D341Med (cell line): ENCODE measurements around the gene GCA.

Experiments used
- DNase-seq: peaks from one replicate; pipeline ENCODE4 v3.0.0; 2012; ENCODE audit warnings: low spot score

The GCA gene

GRCh38 chr2:162328424-162329157 is 15.3 kb upstream of the GCA start:
- DNase-seq, result no peak

DNA sequence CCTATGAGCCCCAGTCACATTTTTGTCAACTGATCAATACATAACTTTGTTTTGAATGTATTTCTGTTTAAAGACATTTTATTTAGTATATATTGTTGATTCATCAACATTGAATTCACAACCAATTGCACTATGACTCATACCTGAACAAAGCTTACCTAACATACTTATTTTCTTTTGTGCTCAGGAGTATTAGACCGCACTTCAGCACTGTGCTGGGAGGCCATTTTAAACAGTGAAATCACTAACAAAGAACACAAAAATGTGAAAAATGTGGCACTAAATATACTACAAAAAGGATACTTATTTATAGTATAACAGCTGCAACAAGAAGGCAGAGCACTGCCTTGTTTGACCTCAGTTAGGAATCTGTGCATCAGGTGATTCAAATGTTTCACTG is 13.1 kb upstream of the GCA start:
- no peak for DNase-seq

DNA sequence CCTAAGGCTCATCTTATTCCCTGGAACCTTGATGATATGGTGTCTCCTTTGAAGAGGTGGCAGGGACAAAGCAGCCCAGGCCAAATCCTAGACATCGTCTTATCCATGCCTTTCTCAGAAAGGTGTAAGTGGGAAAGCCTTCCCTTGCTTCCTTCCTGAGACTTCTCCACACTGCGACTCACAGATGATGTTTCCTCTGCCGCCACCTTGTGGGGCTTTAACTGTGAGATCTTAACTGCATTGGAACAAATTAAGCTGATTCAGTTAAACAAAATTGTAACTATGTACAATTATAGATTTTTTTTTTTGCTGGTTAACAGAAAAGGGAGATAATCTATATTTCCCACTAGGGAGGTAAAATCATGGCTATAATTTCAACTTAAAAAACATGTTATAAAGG is 10.0 kb upstream of the GCA start:
- peak; percentile 27 for DNase-seq

- DNase-seq, result no peak
Observed at GRCh38 chr2:162337868-162338267, 6.1 kb upstream of the GCA start.

DNA sequence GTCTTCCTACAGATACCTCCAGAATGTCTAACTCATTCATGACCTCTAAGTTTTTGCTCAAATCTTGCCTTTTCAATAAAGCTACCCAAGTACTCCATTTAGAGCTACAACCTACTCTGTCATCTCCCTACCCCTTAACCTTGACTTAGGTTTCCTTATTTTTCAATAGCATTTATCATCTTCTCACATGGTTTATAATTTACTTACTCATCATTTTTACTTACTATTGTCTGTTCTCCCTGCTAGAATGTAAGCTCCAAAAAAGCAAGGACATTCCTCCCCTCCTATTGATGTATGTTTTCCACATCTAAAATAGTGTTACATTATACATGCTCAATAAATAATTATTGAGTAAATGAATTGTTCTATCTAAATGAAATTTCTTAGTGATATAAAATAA is 3.1 kb upstream of the GCA start:
- no peak for DNase-seq

DNA sequence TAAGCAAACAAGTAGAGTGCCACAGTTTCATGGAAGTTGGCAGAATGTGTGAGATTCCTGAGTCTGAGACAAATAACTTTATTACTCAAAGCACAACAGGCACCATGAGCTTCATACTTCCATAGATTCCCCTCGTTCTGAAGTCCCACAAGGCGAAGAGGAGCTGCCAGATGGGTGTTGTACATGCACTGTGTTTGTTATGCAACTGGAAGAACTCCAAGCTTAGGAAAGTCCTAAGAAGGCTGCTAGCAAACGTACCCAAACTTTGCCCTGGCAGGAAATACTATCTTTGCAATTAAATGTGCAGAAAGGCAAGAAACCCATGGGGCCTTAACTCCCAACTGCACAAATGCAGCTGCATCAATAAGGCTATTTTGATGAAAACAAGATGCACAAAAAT is 1.6 kb upstream of the GCA start:
- no peak for DNase-seq

DNA sequence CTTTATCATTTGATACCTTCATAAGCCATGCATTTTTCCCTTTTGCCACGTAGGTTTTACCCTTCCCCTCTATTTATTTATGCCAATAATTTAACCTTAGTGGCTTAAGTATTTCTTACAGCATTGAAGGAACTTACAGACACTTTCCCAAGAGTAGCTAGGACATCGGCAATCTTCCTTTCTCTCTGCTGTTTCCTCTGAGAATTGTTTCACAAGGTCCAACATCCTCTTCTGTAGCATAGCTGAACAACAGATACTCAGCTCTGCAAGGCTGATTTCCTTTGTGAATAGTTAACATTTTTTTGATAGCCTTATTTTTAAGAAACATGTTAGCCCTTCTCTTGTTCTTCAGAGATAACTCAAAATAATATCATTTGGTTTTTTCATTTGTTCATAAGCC is 1.1 kb upstream of the GCA start:
- no peak for DNase-seq

DNA sequence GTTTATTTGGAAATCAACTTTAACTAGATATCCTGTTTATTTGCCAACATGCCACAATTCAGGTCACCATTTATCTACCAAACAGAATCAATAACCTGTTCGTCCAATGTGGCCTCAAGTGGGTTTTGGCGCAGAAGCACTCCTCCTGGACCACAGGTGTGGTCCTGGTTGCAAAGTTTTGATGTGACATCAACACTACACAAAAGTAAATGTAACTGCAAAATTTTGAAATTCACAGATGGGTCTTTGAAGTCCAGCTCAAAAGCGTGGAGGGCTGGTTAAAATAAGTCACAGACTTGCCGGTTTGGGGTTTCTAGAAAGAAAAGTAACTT is 474 bp upstream of the GCA start:
- DNase-seq, result no peak

GRCh38 chr2:162344617-162344950 is 652 bp downstream of the GCA start:
- no peak for DNase-seq

GRCh38 chr2:162365392-162365791 is 21.5 kb downstream of the GCA start:
- DNase-seq, result no peak

DNA sequence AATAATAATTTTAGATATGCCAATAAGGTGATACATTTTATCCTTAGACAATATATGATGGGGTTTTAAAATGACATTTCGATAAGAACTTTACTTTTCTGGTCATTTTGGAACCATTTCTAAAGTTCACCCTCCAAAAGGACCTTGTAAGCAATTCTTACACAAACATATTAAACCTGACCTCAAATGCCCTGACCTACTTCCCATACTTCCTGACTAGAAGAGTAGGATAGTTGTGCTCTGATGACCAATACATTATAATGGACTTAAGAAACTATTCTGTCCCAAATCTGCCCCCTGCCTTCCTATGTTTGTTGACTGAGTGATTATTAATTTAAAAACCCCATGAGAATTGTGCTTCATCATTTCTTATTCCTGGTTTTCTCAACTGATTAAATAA is 24.6 kb downstream of the GCA start:
- DNase-seq, result no peak

DNA sequence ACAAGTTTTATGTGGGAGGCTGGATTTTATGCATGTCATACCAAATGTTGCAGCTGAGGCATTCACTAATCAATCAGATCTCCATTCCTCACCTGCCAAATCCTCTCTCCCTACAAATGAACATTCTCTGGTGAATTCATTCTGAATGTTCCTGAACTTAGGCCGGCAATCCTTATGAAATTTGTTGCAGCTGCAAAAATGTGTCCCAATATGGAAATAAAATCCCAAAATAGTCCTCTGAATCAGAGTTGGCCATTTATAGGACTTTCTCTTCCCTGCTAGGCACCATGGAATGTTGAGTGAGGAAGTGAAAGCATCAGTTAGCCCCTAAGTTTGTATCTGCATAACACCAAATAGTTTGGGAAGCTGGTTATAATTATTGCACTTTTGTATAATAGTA is 25.6 kb downstream of the GCA start:
- DNase-seq, result no peak

DNA sequence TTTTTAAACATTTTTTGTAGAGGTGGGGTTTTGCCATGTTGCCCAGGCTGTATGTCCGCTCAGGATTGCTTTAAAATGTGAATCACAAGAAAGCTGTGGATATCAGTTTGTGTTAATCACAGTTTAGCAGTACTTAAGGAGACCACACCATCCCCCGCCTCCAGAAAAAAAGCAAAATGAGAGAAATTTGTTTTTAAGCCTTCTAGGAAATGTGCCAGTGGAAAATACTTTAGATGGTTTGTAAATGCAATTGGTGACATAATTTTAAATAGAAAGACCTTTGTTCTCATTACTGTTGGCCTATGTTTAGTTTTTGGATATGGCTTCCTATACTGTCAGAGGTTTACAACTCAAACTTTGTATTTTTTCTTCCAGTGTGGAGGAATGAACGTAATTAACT is 27.0 kb downstream of the GCA start:
- DNase-seq, result no peak

DNA sequence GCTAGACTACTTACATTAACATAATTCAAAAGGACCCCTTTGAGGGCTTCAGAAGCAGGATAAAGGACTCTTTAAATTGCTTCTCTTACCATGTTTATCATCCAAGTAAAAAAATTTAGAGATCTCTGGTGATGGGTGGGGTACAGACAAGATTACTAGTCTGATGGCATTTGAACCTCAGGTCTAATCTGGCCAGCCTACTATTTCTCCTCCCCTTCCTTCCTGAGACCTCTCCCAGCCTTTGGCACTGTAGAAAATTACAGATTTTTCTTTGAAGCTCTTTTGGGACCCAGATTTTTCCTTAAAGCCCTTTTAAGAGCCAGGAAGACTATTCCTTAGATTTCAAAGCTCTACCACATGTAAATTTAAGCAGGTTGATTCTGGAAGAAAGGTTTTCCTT is 28.9 kb downstream of the GCA start:
- no peak for DNase-seq

- DNase-seq, result no peak
Observed at GRCh38 chr2:162379719-162380580, 36.0 kb downstream of the GCA start.

GRCh38 chr2:162381851-162382250 is 37.9 kb downstream of the GCA start:
- DNase-seq, result no peak

DNA sequence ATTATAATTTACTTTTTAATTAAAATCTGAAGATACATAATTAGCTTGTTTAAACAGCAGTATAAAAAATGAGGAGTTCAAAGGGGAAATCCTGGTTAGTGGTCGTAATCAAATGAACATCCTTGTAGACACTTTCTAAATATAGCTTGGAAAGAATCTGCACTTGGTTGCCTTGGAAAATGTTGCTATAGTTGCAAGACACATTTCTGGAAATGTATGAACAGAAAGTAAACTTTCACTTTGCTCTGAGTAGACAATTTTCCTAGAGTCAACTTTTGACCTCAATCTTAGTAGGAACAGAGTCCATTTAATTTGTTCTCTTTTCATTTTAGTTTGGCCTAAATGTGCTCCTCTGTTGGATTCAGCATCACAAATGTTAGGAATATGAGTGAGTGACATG is 38.3 kb downstream of the GCA start:
- DNase-seq, result no peak

DNA sequence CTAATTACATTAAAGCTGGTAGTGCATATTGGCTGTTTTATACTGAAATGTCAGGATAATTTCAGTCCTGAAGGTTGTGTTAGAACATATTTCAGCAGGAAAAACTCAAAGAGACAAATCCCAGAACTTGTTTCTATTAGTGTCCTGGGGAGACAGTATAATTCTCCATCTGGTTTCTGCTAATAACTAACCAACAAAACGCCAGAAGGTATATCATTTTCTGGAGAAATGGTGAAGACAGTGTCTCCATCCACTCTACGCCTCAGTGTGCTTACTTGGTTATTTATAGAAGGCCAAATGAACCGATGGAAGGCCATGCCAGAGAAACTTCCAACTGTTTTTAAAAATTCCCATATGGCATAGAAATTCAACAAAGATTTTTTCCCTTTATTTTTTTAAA is 41.6 kb downstream of the GCA start:
- no peak for DNase-seq

DNA sequence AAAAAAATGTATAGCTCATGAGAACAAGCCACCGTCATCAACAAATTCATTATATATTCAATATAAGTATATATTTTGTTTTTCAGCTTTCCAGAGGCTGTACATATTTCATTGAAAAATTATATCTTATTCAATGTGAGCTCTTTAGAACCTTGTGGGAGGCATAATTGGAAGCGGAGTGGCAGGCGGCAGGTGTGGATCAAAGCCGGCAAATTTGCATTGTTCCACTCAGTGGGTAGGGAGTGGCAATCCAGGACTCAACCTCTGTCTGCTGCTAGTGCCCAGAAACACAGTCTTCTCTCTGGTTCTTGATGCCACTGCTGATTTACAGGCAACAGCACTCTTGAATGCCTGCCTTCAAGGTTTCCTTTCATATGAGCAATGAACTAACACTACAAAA is 46.9 kb downstream of the GCA start:
- no peak for DNase-seq

- no peak for DNase-seq
Observed at GRCh38 chr2:162400336-162400735, 56.4 kb downstream of the GCA start.

- no peak for DNase-seq
Observed at GRCh38 chr2:162401871-162402270, 57.9 kb downstream of the GCA start.

DNA sequence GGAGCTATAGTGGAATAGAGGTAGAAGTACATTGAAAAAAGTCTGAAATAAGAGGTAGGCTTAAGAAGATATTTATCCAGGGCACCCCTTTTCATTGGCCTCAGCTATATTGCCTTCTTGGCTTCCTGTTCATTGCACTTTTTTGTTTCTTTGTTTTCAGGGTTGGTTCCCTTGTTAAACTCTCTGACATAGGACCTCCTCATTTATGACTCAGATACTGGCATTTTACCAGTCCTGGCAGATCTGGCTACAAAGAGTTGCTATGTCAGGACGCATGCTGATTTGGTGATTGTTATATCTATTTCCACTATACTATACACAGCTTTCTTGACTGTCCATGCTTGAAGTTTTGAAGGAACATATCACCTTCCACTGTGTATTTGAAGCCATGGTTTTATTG is 60.0 kb downstream of the GCA start:
- no peak for DNase-seq
